Mesenteric fat pad (tissue), 1 donor: ENCODE results near the gene WSCD2. TPM values are rescaled to one million over a fixed set of nuclear protein-coding genes. Genes with fewer than 3 reads are reported as not detected.

Experiments used
- DNase-seq: peaks from one replicate; pipeline ENCODE4 v3.0.0-alpha.2; 2020; ENCODE audit warnings: low spot score
- total RNA-seq: library from RNA; stranded (reverse); fragmentation: NEBNext Ultra II Directional; extraction: Animal tissue kit (Norgen Biotek cat#: 25700); gene quantifications from one replicate; pipeline ENCODE4 v1.2.1, GENCODE V29; 2021
- donor health status: DM: yes; HTN: yes; CAD: no.

Gene WSCD2
- total RNA-seq, 1 donor from 2014 or later = 0.42 TPM

GRCh38 chr12:108260039-108260438 is 131.0 kb downstream of the WSCD2 start:
- DNase-seq = no peak

DNA sequence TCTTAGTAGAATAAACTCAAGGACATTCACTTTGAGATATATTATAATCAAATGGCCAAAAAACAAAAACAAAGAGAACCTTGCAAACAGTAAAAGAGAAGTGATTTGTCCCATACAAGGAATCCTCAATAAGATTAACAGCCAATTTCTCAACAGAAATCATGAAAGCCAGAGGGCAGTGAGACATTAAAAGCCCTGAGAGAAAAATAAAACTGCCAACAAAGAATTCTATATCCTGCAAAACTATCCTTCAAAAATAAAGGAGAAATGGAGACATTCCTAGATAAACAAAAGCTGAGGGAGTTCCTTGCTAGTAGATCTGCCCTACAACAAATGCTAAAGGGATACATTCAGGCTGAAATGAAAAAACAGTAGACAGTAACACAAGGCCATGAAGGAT is 131.9 kb downstream of the WSCD2 start:
- no peak for DNase-seq

DNA sequence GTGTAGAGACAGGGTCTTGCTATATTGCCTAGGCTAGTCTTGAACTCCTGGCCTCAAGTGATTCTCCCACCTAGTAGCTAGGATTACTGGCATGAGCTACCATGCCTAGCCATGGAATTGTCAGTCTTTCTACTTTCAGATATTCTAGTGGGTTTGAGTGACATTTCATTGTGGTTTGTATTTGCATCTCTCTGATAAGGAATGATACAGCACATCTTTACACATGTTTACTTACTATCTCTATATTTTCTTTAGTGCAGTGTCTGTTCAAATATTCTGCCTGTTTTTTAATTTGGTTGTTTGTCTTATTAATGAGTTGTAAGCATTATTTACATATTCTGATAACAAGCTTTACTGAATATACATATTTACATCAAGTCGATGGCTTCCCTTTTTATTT is 136.4 kb downstream of the WSCD2 start:
- no peak for DNase-seq

GRCh38 chr12:108266131-108266530 is 137.0 kb downstream of the WSCD2 start:
- DNase-seq = no peak

- no peak for DNase-seq
Observed at GRCh38 chr12:108267450-108267849, 138.4 kb downstream of the WSCD2 start.

DNA sequence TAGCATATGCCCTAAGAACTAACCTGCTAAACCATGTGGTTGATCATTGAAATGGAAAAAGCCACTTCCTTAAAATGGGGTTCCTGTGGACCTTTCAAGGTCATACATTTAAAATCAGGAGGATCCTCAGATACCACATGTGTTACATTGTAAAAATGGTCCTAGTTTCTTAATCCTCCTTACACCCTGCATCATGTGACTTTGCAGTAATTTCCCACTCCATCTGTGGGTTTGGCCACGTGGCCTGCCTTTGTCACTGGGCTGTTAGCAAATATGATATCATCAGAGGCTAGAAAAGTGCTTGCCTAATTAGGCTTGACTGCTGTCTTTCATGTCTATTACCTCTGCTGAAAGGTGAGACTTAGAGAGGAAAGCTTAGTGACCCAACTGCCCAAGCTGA is 139.3 kb downstream of the WSCD2 start:
- no peak for DNase-seq

- DNase-seq = no peak
Observed at GRCh38 chr12:108269224-108269623, 140.1 kb downstream of the WSCD2 start.

DNA sequence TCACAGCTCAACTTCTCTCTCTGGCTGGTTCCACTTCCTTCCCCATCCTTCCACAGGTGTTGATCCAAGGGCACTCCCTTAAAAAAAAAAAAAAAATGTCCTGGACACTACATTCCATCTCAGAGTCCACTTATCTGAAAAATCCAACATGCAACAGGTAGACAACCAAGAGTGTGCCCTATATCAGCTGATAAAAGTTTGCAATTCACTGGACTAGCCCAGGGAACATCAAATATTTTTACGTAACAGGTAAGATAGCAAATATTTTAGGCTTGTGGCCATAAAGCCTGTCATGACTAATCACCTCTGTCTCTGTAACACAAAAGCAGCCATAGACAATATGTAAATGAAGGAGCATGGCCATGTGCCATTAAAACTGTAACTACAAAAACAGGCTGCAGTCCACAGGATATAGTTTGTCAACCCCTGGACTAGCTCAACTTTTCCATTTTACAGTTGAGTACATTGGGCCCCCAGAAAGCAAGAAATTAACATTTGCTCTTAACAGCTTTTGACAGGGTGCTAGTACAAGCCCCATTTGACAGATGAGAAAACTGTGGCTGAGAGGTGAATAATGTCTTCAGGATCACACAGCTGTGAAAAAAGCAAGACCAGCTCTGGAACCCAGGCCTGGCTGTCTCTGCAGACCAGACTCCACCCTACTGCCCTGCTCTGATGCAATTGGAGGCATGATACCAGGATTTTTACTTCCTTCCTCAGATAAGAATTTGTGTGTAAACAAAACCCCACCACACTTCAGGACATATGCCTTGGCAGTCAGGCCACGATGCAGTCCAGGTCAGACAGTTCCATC is 141.2 kb downstream of the WSCD2 start:
- DNase-seq = no peak

DNA sequence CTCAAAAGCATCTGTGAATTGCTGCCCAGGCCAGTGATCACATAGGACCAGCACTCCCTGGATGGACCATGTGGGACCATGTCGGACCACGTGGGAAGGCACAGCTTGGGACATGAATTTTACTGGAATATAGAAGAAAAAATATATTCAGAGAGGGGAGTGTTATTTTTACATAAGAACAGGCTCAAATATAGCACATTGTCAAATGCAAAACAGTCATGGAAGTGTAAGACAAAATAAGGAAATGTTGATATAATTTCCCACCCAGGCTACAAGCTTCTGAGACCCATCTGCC is 141.7 kb downstream of the WSCD2 start:
- DNase-seq = no peak

DNA sequence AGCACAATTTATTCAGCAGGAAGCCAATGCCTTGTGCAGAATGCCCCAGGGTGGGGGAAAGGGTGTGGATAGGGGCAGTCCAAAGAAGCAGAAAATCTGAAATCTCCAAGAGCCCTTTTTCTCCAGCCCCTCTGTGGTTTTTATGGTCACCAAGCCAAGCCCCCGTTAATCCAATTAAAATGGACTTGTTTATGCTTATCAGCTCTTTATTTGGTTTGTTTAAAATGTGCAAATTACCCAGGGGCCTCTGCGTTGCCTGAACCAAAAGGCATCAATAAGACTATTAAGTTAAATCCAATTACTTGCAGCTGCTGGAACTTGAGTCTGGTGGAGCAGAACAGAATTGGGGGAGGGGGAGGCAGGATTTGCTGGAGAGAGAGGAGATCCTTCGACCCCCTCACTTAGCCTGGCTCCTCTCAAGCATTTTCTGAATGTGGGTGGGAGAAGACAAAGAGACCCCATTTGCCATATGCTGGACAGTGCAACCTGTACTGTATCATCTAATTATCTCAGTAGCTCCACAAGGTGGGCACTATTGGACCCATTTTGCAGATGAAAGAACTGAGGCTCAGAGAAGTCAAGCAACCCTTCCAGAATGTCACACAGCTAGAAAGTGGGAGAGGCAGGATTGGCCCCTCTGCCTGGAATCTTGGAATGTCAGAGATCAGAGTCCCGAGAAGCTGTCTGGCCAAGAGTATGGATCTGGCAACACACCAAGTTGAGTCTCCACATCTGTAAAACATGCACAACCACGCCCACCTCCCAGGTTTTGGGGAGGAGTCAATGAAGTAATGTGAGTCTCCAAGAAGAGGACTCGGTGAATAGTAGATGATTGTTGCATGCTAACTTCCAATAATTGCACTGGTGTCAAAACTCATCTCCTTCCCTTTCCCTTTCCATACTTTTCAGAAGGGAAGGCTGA is 143.1 kb downstream of the WSCD2 start:
- no peak for DNase-seq

DNA sequence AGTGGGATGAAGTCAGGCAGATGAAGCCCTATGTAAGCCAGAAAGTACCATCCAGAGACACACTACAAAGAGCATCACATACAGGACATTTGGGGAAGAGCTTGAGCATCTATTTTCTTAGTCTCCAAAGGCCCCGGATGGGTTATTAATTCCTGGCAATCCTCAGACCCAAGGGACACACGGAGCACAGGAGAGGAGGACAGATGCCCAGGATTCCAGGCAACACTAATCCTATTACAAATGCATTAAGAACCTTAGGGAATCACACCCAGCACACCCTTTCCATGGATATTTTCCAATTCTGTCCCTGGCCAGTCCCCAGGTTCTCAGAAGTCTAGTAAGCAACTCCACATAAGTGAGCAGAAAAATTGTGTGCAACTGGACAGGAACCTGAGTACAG is 144.1 kb downstream of the WSCD2 start:
- DNase-seq = no peak

GRCh38 chr12:108277613-108278012 is 148.5 kb downstream of the WSCD2 start:
- no peak for DNase-seq

DNA sequence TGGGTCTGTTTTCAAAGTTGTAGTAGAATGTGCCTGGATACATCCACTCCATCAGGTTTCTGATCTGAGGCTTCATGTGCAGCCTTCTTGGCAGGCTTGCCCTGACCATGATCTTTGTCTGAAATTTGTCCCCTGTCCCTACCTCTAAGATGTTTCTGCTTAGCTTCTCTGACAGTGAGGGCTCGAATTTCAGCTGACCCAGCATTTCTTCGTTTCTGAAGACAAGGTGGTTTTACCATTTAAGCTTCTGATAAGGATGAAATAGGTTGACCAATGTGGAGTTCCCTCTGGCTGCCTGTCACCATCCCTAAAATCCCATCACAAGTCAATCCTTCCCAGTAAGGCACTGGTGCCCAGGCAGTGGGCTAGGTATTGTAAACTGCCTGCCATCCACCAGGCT is 153.1 kb downstream of the WSCD2 start:
- no peak for DNase-seq

DNA sequence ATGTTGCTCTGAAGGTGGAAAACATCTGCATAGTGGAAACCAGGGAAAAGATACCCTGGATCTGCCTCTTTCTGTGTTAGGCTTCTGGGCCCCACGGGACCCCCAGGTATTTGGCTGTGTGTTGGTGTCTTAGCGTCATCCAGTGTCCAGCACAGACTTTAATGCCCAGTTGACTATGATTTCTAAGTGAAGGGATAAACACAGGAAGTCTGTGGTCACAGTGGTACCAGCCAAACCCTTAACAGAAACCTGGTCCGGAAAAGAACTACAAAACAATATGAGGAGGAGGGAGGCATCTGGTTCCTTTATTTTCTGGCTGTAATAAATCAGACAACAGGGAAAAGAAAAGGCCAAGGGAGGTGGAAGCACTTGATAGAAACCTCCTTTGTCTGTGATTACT is 153.6 kb downstream of the WSCD2 start:
- no peak for DNase-seq

- DNase-seq = no peak
Observed at GRCh38 chr12:108284163-108284562, 155.1 kb downstream of the WSCD2 start.

DNA sequence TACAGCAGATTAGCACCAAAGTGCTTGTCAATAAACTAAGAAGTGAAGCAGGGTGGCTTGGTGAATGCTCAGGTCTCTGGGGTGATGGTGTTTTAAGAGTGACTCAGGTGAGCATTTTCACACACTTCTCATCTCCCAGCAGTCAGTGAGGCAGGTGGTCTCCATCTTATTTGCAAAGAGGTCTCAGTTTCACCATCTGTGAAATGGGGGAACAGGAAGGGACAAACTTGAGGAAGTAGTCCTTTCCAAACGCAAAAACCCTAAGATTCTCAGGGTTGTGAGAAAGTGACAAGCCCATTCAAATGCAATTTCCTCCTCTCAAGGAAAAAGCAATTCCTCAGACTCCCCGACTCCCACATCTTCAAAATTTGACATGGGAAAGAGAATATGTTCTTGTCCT is 155.9 kb downstream of the WSCD2 start:
- DNase-seq = no peak

DNA sequence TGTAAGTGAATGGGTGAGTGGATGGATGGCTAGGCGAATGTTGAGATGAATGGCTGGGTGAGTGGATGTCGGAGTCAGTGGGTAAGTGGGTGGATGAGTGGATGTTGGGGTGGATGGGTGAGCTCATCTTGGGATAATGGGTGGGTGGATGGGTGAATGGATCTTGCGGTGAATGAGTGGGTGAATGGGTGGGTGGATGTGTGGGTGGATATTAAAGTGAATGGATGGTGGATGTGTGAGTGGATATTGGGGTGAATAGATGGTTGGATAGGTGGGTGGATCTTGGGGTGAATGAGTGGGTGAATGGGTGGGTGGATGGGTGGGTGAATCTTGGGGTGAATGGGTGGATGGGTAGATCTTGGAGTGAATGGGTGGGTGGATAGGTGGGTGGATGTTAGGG is 158.1 kb downstream of the WSCD2 start:
- DNase-seq = no peak

DNA sequence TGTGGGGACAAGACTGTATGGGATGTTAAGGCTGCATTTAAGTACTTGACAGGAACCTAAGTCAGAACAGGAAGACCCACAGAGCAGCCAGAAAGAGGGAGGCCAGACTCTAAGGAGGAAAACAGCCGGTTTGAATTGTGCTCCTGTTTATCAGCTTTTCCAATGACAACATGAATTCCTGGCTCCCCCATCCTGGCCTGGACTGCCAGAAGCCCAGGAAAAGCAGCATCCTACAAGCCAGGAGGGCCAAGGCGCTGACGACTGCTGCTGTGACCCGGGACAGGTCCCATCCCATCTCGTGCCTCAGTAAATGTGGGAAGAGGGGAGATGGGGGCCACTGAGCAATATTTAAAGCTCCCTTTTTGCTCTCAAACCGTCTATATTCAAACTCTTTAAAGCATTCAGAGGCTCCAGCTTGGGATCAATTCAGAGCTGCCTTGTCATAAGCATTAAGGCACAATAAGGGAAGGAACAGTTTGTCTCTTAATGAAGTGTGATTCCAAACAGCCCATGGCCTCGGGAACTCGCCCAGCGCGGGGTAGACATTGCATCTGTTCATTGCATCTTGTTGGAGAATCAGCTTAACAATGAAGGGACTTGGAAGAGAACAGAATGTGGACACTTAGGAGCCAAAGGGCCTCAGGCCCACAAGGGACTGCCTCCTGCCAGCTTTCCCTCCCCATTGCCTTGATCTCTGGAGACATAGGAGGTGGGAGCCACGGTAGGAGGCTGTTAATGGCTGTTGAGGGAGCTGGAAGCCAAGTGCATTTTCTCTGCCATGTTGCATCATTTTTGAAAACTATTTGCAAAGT is 160.5 kb downstream of the WSCD2 start:
- DNase-seq = no peak

DNA sequence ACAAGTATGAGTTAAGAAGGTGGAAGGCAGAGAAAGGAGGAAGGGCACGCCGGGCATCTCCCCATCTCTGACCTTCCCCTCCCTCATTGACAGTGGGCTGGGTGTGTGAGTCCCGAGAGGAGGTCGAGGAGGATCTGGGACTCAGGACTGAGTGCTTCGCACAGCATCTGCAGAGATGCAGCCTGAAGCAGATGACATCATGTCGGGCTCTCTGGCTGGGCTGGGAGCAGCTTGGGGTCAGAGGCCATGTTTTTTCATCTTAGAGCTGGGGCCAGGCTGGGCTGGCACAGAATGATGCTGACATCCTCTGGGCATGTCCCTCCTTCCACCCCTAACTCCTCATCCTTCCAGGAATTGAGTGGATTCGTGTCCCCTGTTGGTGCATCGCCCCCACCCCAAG is 166.6 kb downstream of the WSCD2 start:
- DNase-seq = no peak

GRCh38 chr12:108296945-108297344 is 167.9 kb downstream of the WSCD2 start:
- no peak for DNase-seq

DNA sequence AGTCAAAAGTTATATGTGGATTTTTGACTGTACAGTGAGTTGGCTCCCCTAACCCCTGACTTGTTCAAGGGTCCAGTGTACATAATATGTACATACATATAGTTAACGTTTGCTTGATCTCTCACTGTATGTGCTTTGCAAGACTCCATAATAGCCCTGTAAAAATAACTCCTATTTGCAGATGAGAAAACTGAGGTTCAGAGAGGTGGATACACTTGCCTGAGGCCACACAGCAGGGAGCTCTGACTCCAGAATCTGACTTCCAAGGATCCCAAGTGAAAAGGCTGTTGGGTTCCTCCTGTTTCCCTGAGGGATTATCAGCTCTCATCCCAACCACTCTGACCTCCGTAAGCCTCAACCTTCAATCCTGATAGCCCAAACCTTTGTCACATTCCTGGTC is 168.3 kb downstream of the WSCD2 start:
- no peak for DNase-seq
